ENCODE results near the gene PRPF18.

Gene PRPF18

DNA sequence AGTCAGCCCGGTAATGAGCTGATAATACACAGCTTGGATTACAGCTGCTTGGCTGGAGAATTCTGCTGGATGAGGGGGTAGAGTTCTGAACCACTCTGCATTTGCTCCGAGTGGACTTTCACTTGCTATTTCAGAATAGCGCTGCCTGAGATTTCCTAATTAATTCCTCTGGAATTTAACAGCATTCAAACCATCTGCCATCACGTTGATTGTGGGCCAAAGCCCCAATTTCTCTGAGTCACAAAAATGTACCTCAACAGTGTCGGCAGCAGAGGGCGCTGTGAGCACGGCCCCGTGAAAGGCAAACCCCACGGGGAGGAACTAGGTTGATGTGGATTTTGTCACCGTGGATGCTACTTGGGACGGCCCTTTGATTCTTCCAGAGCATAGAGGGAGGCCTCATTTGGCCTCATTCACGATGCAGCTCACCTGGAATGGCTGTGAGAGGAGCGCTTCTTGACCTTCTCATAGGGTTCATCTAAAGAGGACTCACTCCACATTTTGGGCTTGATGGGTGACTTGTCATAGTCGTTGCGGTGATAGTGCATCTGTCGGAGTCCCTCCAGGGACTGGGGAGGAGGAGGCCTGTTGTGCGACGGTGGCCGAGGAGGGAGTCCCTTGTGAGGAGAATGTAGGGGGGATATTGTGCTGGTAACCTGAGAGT is 73.3 kb downstream of the PRPF18 start:
- Histone ChIP-seq H3K9me3 (ENCODE audit: control insufficient read depth, low read length) (no peaks in the 10 kb centered on the region), H3K9ac (ENCODE audit: low read length) (no peak overlapping the region), H3K27me3 (ENCODE audit: control insufficient read depth, insufficient read depth, low read length) (no peaks in the 10 kb centered on the region), H3K36me3 (ENCODE audit: control insufficient read depth, insufficient read depth, low read length) (peaks cover 4% of the 10 kb centered on the region), H3K4me3 (ENCODE audit: low read length) (no peak overlapping the region), H3K4me1 (ENCODE audit: control insufficient read depth, insufficient read depth, low read length) (no peaks in the 10 kb centered on the region)

DNA sequence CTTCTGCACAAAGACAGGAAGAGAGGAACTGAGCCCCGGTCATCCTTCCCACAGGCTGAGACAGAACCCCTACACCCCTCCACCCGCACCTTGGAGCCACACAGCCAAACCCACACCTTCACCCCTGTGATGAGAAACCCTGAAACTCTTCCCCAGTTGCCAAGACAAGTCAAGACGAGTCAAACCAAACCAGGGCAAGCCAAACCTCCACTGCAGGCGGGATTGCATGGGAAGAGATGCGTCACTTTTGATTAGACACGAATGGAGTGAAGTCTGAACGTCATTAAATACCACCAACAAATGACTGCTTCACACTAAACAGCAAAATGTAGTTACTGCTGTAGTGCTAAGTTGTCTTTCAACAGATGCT is 73.8 kb downstream of the PRPF18 start:
- H3K36me3 ChIP-seq (ENCODE audit: control insufficient read depth, insufficient read depth, low read length) = peaks cover 4% of the 10 kb centered on the region
- H3K4me3 ChIP-seq (ENCODE audit: low read length) = no peak overlapping the region
- H3K9me3 ChIP-seq (ENCODE audit: control insufficient read depth, low read length) = no peaks in the 10 kb centered on the region
- no peaks in the 10 kb centered on the region for H3K4me1 ChIP-seq (ENCODE audit: control insufficient read depth, insufficient read depth, low read length)
- no peak overlapping the region for H3K9ac ChIP-seq (ENCODE audit: low read length)
- no peaks in the 10 kb centered on the region for H3K27me3 ChIP-seq (ENCODE audit: control insufficient read depth, insufficient read depth, low read length)

DNA sequence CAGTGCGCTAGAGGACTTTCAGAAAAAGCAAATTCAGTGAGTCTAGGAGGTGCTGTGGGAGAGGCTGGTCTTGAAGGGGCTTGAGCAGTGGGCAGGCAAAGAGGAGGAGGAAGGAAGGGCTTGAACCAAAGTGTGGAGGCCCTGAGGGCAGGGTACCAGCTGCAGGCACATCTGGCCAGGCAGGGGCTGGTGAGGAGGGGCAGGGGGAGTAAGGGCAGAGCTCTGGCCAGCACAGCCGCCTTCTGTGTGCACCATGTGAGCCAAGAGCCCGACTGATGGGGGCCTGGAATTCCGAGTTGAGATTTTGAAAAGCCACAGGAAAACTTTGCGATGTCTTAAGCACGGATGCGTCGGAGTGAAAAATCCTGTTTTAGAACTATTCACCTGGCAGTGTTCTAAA is 74.5 kb downstream of the PRPF18 start:
- Histone ChIP-seq H3K27me3 (ENCODE audit: control insufficient read depth, insufficient read depth, low read length) (no peaks in the 10 kb centered on the region), H3K36me3 (ENCODE audit: control insufficient read depth, insufficient read depth, low read length) (peaks cover 4% of the 10 kb centered on the region), H3K4me1 (ENCODE audit: control insufficient read depth, insufficient read depth, low read length) (no peaks in the 10 kb centered on the region), H3K4me3 (ENCODE audit: low read length) (no peak overlapping the region), H3K9ac (ENCODE audit: low read length) (no peak overlapping the region), H3K9me3 (ENCODE audit: control insufficient read depth, low read length) (no peaks in the 10 kb centered on the region)

DNA sequence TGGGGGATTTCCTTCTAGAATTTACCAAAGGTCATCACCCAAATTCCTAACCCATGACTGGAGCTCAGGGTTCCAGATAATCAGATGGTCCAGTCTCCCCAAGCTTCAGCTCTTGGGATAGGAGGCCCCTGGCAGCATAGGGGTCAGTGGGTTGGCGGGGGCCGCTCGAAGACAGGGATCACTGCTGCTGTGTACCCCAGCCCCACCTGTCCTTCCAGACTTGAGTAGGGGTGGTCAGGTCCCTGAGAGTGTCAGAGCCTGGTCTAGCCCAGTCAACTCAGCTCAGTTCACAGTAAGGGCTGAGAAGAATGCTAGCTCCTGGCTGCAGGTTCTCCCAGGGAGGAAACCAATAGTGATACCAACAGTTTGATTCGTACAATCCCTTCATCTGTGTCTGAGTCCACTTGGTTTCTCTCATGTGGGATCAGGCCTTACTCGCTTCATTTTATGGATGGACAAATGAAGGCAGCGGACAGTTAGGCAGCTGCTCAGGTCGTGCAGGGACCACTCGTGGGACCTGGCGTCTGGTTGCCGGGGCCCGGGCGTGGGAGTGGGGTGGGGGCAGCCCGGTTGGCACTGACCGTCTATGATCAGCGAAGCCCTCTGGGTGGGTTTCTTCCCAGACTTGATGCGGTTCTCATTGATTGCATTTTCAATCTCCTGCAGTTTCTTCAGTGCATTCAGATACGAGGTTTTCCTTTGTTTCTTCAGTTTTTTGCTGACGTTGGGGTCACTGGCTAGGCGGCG is 78.9 kb downstream of the PRPF18 start:
- H3K36me3 ChIP-seq (ENCODE audit: control insufficient read depth, insufficient read depth, low read length) = peaks cover 4% of the 10 kb centered on the region
- H3K4me3 ChIP-seq (ENCODE audit: low read length) = no peak overlapping the region
- peaks cover 14% of the 10 kb centered on the region for H3K4me1 ChIP-seq (ENCODE audit: control insufficient read depth, insufficient read depth, low read length)
- H3K9me3 ChIP-seq (ENCODE audit: control insufficient read depth, low read length) = no peaks in the 10 kb centered on the region
- no peak overlapping the region for H3K9ac ChIP-seq (ENCODE audit: low read length)
- H3K27me3 ChIP-seq (ENCODE audit: control insufficient read depth, insufficient read depth, low read length) = no peaks in the 10 kb centered on the region

DNA sequence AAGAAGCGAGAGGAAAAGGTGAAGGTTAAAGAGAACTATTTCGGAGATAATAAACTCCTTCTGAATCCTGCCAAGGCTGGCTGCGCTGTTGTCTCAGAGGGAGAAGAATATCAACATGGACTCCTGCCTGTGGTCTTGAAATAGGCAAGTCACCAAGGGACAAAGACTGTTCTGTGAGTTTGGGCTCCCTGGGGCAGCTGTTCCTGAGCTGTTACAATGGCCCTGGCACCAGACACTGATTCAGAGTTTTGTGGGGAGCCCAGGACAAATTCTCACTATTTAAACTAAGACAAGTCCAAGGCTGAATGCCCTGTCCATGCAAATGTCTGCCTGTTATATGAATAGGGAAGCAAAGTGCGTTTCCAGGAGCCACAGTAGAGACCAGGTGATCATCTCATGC is 81.4 kb downstream of the PRPF18 start:
- Histone ChIP-seq H3K4me3 (ENCODE audit: low read length) (no peak overlapping the region), H3K27me3 (ENCODE audit: control insufficient read depth, insufficient read depth, low read length) (no peaks in the 10 kb centered on the region), H3K9me3 (ENCODE audit: control insufficient read depth, low read length) (no peaks in the 10 kb centered on the region), H3K9ac (ENCODE audit: low read length) (no peak overlapping the region), H3K4me1 (ENCODE audit: control insufficient read depth, insufficient read depth, low read length) (peaks cover 14% of the 10 kb centered on the region), H3K36me3 (ENCODE audit: control insufficient read depth, insufficient read depth, low read length) (no peaks in the 10 kb centered on the region)

DNA sequence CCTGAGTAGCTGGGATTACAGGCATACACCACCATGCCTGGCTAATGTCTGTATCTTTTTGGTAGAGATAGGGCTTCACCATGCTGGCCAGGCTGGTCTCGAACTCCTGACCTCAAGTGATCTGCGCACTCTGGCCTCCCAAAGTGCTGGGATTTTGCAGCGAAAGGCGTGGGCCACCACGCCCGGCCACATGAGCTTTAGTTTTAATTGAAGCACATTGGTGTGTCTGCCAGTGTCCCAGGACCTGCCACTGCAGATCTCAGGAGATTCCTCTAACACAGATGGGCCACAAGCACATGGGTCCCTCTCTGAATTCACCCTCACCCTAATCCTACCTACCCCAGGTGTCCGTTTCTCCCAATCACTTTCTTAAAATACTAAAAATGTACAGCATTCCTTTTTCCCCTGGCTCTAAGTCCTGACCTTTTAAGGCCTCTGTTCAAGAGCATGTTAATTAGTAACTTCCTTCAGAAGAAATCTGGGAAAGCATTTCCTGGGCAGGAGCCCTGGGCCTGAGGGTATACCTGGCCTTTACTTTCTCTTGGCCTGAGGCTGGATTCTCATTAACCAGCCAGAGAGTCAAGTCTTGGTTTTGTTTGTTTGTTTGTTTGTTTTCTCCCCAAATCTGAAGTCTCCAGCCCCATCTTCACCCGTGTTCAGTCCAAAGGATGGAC is 82.6 kb downstream of the PRPF18 start:
- Histone ChIP-seq H3K4me3 (ENCODE audit: low read length) (no peak overlapping the region), H3K9me3 (ENCODE audit: control insufficient read depth, low read length) (no peaks in the 10 kb centered on the region), H3K27me3 (ENCODE audit: control insufficient read depth, insufficient read depth, low read length) (no peaks in the 10 kb centered on the region), H3K9ac (ENCODE audit: low read length) (no peak overlapping the region), H3K36me3 (ENCODE audit: control insufficient read depth, insufficient read depth, low read length) (no peaks in the 10 kb centered on the region), H3K4me1 (ENCODE audit: control insufficient read depth, insufficient read depth, low read length) (peaks cover 14% of the 10 kb centered on the region)

DNA sequence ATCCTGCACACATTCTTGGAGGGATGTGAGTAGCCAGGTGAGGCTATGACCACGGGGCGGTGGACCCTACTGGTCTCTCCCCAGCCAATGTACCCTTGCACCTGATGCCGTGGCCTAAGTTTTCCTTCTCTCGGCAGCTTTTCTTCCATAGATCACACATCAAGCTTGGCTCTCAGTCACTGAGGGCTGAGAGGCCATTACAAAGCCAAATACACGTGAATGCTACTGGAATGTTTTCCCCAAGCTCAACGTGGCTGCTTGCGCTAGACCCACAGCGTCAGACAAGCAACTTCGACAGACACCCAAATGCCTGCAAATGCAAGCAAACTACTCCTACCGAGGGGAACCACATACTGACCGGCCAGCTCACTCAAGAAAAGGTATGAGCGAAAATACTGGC is 83.1 kb downstream of the PRPF18 start:
- Histone ChIP-seq H3K9me3 (ENCODE audit: control insufficient read depth, low read length) (no peaks in the 10 kb centered on the region), H3K36me3 (ENCODE audit: control insufficient read depth, insufficient read depth, low read length) (no peaks in the 10 kb centered on the region)

DNA sequence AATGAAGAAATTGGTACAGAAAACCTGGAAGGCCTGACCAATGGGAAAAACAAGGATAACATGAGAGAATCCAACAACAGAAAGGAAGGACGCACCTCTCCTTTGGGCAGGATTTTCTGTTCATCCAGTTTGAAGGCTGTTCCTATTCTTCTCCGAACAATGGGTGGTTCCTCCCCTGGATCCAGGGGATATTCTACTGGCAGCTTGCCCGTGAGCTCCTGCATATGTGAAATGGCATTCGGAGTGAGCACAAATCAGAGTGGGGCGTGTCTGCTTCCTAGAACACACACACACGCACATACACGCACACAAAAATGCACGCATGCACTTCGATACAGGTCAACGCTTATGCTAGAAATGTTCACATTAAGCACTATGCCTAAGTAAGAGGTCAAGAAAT is 83.5 kb downstream of the PRPF18 start:
- no peaks in the 10 kb centered on the region for H3K27me3 ChIP-seq (ENCODE audit: control insufficient read depth, insufficient read depth, low read length)
- H3K9me3 ChIP-seq (ENCODE audit: control insufficient read depth, low read length) = no peaks in the 10 kb centered on the region
- H3K36me3 ChIP-seq (ENCODE audit: control insufficient read depth, insufficient read depth, low read length) = no peaks in the 10 kb centered on the region
- H3K9ac ChIP-seq (ENCODE audit: low read length) = no peak overlapping the region
- H3K4me3 ChIP-seq (ENCODE audit: low read length) = no peak overlapping the region
- peaks cover 14% of the 10 kb centered on the region for H3K4me1 ChIP-seq (ENCODE audit: control insufficient read depth, insufficient read depth, low read length)

More for the DNA sequence above, 83.1 kb downstream of the PRPF18 start:
- H3K4me1 ChIP-seq (ENCODE audit: control insufficient read depth, insufficient read depth, low read length) = peaks cover 14% of the 10 kb centered on the region
- H3K4me3 ChIP-seq (ENCODE audit: low read length) = no peak overlapping the region
- no peak overlapping the region for H3K9ac ChIP-seq (ENCODE audit: low read length)
- no peaks in the 10 kb centered on the region for H3K27me3 ChIP-seq (ENCODE audit: control insufficient read depth, insufficient read depth, low read length)

DNA sequence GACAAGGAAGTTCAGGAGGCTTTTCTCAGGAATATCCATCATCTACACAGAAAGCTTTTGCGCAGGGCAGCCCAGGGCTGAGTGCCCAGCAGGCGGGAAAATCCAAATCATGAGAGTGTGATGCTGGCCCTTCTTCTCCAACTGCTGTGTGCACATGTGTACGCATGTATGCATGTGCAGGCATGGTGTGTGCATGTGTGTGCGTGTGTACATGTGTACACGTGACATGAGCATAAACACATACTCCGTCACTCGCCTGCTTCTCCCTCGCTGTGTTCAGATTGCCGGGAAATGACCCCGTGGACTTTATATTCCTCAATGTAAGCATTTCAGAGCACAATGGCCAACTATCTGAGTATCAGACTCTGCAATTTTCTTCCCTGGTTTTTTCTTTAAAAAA is 85.1 kb downstream of the PRPF18 start:
- Histone ChIP-seq H3K4me1 (ENCODE audit: control insufficient read depth, insufficient read depth, low read length) (peaks cover 14% of the 10 kb centered on the region), H3K9me3 (ENCODE audit: control insufficient read depth, low read length) (no peaks in the 10 kb centered on the region), H3K9ac (ENCODE audit: low read length) (no peak overlapping the region), H3K4me3 (ENCODE audit: low read length) (no peak overlapping the region), H3K36me3 (ENCODE audit: control insufficient read depth, insufficient read depth, low read length) (no peaks in the 10 kb centered on the region), H3K27me3 (ENCODE audit: control insufficient read depth, insufficient read depth, low read length) (no peaks in the 10 kb centered on the region)

DNA sequence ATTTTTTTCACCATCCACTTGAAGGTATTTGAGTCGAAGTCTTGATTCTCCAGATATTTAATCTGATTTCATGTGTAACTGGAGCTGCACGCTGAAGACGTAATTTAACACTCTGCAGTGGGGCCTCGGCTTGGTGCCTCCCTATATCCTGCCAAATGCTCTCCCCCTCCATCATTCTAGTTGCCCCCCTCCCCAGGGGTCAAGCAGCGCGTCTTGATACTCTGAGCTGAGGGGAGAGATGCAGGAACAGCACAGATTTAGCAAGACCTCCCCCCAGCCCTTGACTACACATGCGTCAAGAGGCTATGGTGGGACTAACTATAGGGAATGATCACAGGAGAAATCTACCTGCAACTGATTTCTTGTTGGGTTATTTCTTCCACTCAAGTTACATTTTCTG is 85.8 kb downstream of the PRPF18 start:
- no peak overlapping the region for H3K4me3 ChIP-seq (ENCODE audit: low read length)
- H3K9ac ChIP-seq (ENCODE audit: low read length) = no peak overlapping the region
- H3K9me3 ChIP-seq (ENCODE audit: control insufficient read depth, low read length) = no peaks in the 10 kb centered on the region
- no peaks in the 10 kb centered on the region for H3K36me3 ChIP-seq (ENCODE audit: control insufficient read depth, insufficient read depth, low read length)
- H3K27me3 ChIP-seq (ENCODE audit: control insufficient read depth, insufficient read depth, low read length) = no peaks in the 10 kb centered on the region
- H3K4me1 ChIP-seq (ENCODE audit: control insufficient read depth, insufficient read depth, low read length) = peaks cover 14% of the 10 kb centered on the region

DNA sequence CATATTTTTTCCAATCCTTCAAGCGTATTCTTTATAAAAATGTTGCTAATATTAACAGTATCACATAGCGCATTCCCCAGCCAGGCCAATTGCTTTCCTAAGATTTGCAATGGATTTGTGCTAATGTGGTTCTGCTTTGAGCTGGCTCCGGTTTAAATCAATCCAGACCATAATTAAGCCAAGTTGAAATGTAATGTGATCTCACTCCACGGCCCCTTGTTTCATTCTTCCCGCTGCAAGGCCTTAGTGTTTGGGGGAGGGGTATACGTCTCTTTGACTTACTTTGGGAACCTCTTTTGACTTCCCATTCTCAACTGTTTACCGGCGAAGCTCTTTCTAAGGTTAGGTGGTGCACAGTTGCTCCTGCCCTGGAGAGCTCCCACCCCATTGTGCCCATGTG is 86.4 kb downstream of the PRPF18 start:
- Histone ChIP-seq H3K9ac (ENCODE audit: low read length) (no peak overlapping the region), H3K9me3 (ENCODE audit: control insufficient read depth, low read length) (no peaks in the 10 kb centered on the region)

More for the DNA sequence above, 86.4 kb downstream of the PRPF18 start:
- no peaks in the 10 kb centered on the region for H3K27me3 ChIP-seq (ENCODE audit: control insufficient read depth, insufficient read depth, low read length)
- no peak overlapping the region for H3K4me3 ChIP-seq (ENCODE audit: low read length)
- H3K36me3 ChIP-seq (ENCODE audit: control insufficient read depth, insufficient read depth, low read length) = no peaks in the 10 kb centered on the region
- H3K4me1 ChIP-seq (ENCODE audit: control insufficient read depth, insufficient read depth, low read length) = peaks cover 14% of the 10 kb centered on the region
